GM12892 (cell line): ENCODE data around the gene HTN3.
"Not testable (repeated sequence)": the region's sequence is repeated elsewhere in the genome, so short reads cannot be mapped to it uniquely, and the experiment has no call there.

Experiments used
- POLR2A ChIP-seq: IDR thresholded peaks from 2 replicates; pipeline ENCODE4 v1.6.1; 2011; ENCODE audit warnings: low read depth, low read length, control low read depth
- POLR2AphosphoS5 ChIP-seq: IDR thresholded peaks from 2 replicates; pipeline ENCODE4 v1.6.1; 2011; ENCODE audit warnings: low read depth, low read length, control low read depth
- TAF1 ChIP-seq: IDR thresholded peaks from 2 replicates; pipeline ENCODE4 v1.6.1; 2011; ENCODE audit warnings: low read depth, mild to moderate bottlenecking, control low read depth, low read length, borderline replicate concordance

- not testable (repeated sequence) for TF ChIP-seq POLR2A, TAF1, POLR2AphosphoS5
Measured at GRCh38 chr4:70050138-70050537, 21.9 kb downstream of the HTN3 start, which contains the start of gene HTN1.
